ENCODE data around the gene SLC24A3.

- no peak for TF ChIP-seq CTCF (IDR thresholded peaks at IDR 0.05)
- no peak for TF ChIP-seq TCF7L2 (IDR thresholded peaks at IDR 0.05; ENCODE audit: low read depth, low read length)
- no peak for TF ChIP-seq REST (IDR thresholded peaks at IDR 0.05; ENCODE audit: insufficient read depth in 1 of 2, low read depth in 2 of 2, low read length in 1 of 2)
- no peak for TF ChIP-seq SIN3A (IDR thresholded peaks at IDR 0.05; ENCODE audit: borderline replicate concordance, insufficient read depth, low read depth, low read length)
- TF ChIP-seq POLR2AphosphoS5 (IDR thresholded peaks at IDR 0.05; ENCODE audit: low read depth, low read length): no peak
Observed at GRCh38 chr20:19695081-19695480, 482.6 kb downstream of the SLC24A3 start.

All from Panc1 (cell line).